HTR-8/SVneo (cell line): ENCODE measurements around the gene ASB1.

Experiments
- DNase-seq: peaks from one replicate; pipeline ENCODE4 v3.0.0; 2011; ENCODE audit warnings: low spot score, mixed read lengths; ENCODE audit not compliant: insufficient read length
- FAIRE-seq: peaks from 2 replicates; lab custom pipeline; 2011; peaks lifted over from hg19 to GRCh38; lab: Jason Lieb, UNC

ASB1 gene

GRCh38 chr2:238462782-238463396 is 36.2 kb downstream of the ASB1 start:
- peak; percentile 45 for DNase-seq
- FAIRE-seq: peak; percentile 91

GRCh38 chr2:238464389-238464788 is 37.7 kb downstream of the ASB1 start:
- DNase-seq (no peak), FAIRE-seq (no peak)

- no peak for DNase-seq
Measured at GRCh38 chr2:238465487-238466242, 38.9 kb downstream of the ASB1 start.

GRCh38 chr2:238466243-238466756 is 39.6 kb downstream of the ASB1 start:
- FAIRE-seq (no peak), DNase-seq (no peak)

More at GRCh38 chr2:238465487-238466242, 38.9 kb downstream of the ASB1 start:
- FAIRE-seq: no peak

GRCh38 chr2:238467062-238467461 is 40.3 kb downstream of the ASB1 start:
- FAIRE-seq: no peak
- DNase-seq: no peak

GRCh38 chr2:238467792-238468191 is 41.1 kb downstream of the ASB1 start:
- DNase-seq (no peak), FAIRE-seq (no peak)

- FAIRE-seq (no peak), DNase-seq (no peak)
Measured at GRCh38 chr2:238469155-238469554, 42.4 kb downstream of the ASB1 start.

- FAIRE-seq (no peak), DNase-seq (no peak)
Measured at GRCh38 chr2:238473014-238473413, 46.3 kb downstream of the ASB1 start.

- DNase-seq (no peak), FAIRE-seq (no peak)
Measured at GRCh38 chr2:238473523-238473922, 46.8 kb downstream of the ASB1 start.

GRCh38 chr2:238475034-238475433 is 48.3 kb downstream of the ASB1 start:
- FAIRE-seq (no peak), DNase-seq (no peak)

GRCh38 chr2:238475566-238475965 is 48.8 kb downstream of the ASB1 start:
- no peak for FAIRE-seq
- DNase-seq: no peak

- no peak for FAIRE-seq
- no peak for DNase-seq
Measured at GRCh38 chr2:238476258-238476657, 49.5 kb downstream of the ASB1 start.

- no peak for FAIRE-seq
- no peak for DNase-seq
Measured at GRCh38 chr2:238478216-238478615, 51.5 kb downstream of the ASB1 start.

GRCh38 chr2:238479847-238480246 is 53.1 kb downstream of the ASB1 start:
- FAIRE-seq (no peak), DNase-seq (no peak)

- FAIRE-seq (no peak), DNase-seq (no peak)
Measured at GRCh38 chr2:238483021-238483420, 56.3 kb downstream of the ASB1 start.

GRCh38 chr2:238483656-238484055 is 56.9 kb downstream of the ASB1 start:
- DNase-seq (no peak), FAIRE-seq (no peak)

- no peak for FAIRE-seq
Measured at GRCh38 chr2:238484522-238485452, 58.1 kb downstream of the ASB1 start.

GRCh38 chr2:238486123-238486848 is 59.6 kb downstream of the ASB1 start:
- DNase-seq: no peak
- FAIRE-seq: no peak

More at GRCh38 chr2:238484522-238485452, 58.1 kb downstream of the ASB1 start:
- no peak for DNase-seq

GRCh38 chr2:238487134-238487533 is 60.4 kb downstream of the ASB1 start:
- FAIRE-seq (no peak), DNase-seq (no peak)
